HepG2 (cell line): ENCODE data around the gene TM4SF4. TPM values are rescaled to one million over a fixed set of nuclear protein-coding genes. Genes with fewer than 3 reads are reported as not detected.

Experiments used
- CC2D1A ChIP-seq: sonication (generic); formaldehyde crosslinking; IDR thresholded peaks from 2 replicates; pipeline ENCODE4 v1.8.1; 2023; ENCODE audit warnings: mild to moderate bottlenecking, missing genetic modification reagents
- DR1 ChIP-seq: sonication (generic); formaldehyde crosslinking; IDR thresholded peaks from 2 replicates; pipeline ENCODE4 v1.8.0; 2021; ENCODE audit warnings: mild to moderate bottlenecking, missing genetic modification reagents, inconsistent platforms
- ETV6 ChIP-seq: sonication (generic); formaldehyde crosslinking; conservative IDR thresholded peaks from 2 replicates; pipeline ENCODE4 v1.4.0; 2020; ENCODE audit warnings: missing genetic modification reagents
- HNF4A ChIP-seq: sonication (generic); formaldehyde crosslinking; IDR thresholded peaks from 2 replicates; pipeline ENCODE4 v1.4.0; 2020; ENCODE audit warnings: missing genetic modification reagents
- KDM5A ChIP-seq: fragments of 200-600 bp; sonication (generic); IDR thresholded peaks from 2 replicates; pipeline ENCODE4 v1.7.0; 2018; ENCODE audit warnings: antibody characterized with exemption, mild to moderate bottlenecking, low read length, borderline replicate concordance
- NFRKB ChIP-seq: fragments of 450-650 bp; IDR thresholded peaks from 2 replicates; pipeline ENCODE4 v1.6.1; 2017
- PCBP1 ChIP-seq: fragments of 200-400 bp; formaldehyde crosslinking; IDR thresholded peaks from 2 replicates; pipeline ENCODE4 v1.6.1; 2017; ENCODE audit warnings: mild to moderate bottlenecking, low read depth, low read length, borderline replicate concordance
- WIZ ChIP-seq: sonication (generic); formaldehyde crosslinking; IDR thresholded peaks from 2 replicates; pipeline ENCODE4 v1.5.1; 2020; ENCODE audit warnings: mild to moderate bottlenecking, missing genetic modification reagents
- ZBTB1 ChIP-seq: sonication (generic); formaldehyde crosslinking; IDR thresholded peaks from 2 replicates; pipeline ENCODE4 v1.4.0; 2020; ENCODE audit warnings: missing genetic modification reagents, borderline replicate concordance
- ZNF205 ChIP-seq: IDR thresholded peaks from 2 replicates; pipeline ENCODE4 v1.6.1; 2018; ENCODE audit warnings: missing biosample characterization, missing genetic modification reagents
- ZNF251 ChIP-seq: sonication (generic); formaldehyde crosslinking; IDR thresholded peaks from 2 replicates; pipeline ENCODE4 v1.9.0; 2021; ENCODE audit warnings: mild to moderate bottlenecking, missing genetic modification reagents
- ZNF274 ChIP-seq: sonication (generic); formaldehyde crosslinking; IDR thresholded peaks from 2 replicates; pipeline ENCODE4 v1.5.1; 2020; ENCODE audit warnings: mild to moderate bottlenecking, missing genetic modification reagents
- ZNF772 ChIP-seq: sonication (generic); formaldehyde crosslinking; IDR thresholded peaks from 2 replicates; pipeline ENCODE4 v1.5.0; 2020; ENCODE audit warnings: mild to moderate bottlenecking, missing genetic modification reagents
- ZNF788 ChIP-seq: sonication (generic); formaldehyde crosslinking; IDR thresholded peaks from 2 replicates; pipeline ENCODE4 v1.5.0; 2020; ENCODE audit warnings: mild to moderate bottlenecking, missing genetic modification reagents, borderline replicate concordance
- ZZZ3 ChIP-seq: sonication (generic); formaldehyde crosslinking; IDR thresholded peaks from 2 replicates; pipeline ENCODE4 v1.4.0; 2020; ENCODE audit warnings: missing genetic modification reagents, mild to moderate bottlenecking, borderline replicate concordance
- polyA plus RNA-seq, 8 experiments: library from polyadenylated mRNA; depleted of rRNA in 3 of 8; stranded (reverse) in 7 of 8; unstranded in 1 of 8; fragments of >200 nt; fragmentation: Illumina TruSeq in 4 of 8; extraction: Trizol in 4 of 8; gene quantifications; 2 replicates each; pipeline versions ENCODE4 v1.2.1 to v1.2.3, GENCODE V29; 2011 to 2016; ENCODE audit warnings: low read depth in 4 of 8, missing spikeins in 1 of 8, mixed read lengths in 1 of 8; ENCODE audit not compliant: insufficient read depth in 1 of 8
- total RNA-seq, 5 experiments: library from RNA; depleted of rRNA; stranded (reverse); fragments of >200 nt; fragmentation: Illumina TruSeq; extraction: Trizol; gene quantifications; 2 replicates each; pipeline ENCODE4 v1.2.3, GENCODE V29; 2016; ENCODE audit warnings: low read depth in 1 of 5
- TF ChIP-seq, protein P1 (sequence below): sonication (generic); formaldehyde crosslinking; IDR thresholded peaks from 2 replicates; pipeline ENCODE4 v1.9.0; 2022; ENCODE audit warnings: low read depth, missing genetic modification reagents
- TF ChIP-seq, protein P2 (sequence below): IDR thresholded peaks from 2 replicates; pipeline ENCODE4 v1.6.1; 2016; ENCODE audit warnings: low read depth, control low read depth
- TF ChIP-seq, protein P3 (sequence below): sonication (generic); formaldehyde crosslinking; IDR thresholded peaks from 2 replicates; pipeline ENCODE4 v1.8.0; 2022; ENCODE audit warnings: mild to moderate bottlenecking, missing genetic modification reagents, moderate library complexity
- TF ChIP-seq, protein P4 (sequence below): sonication (generic); formaldehyde crosslinking; conservative IDR thresholded peaks from 2 replicates; pipeline ENCODE4 v1.4.0; 2020; ENCODE audit warnings: missing genetic modification reagents
- TF ChIP-seq, protein P5 (sequence below): sonication (generic); formaldehyde crosslinking; IDR thresholded peaks from 2 replicates; pipeline ENCODE4 v1.4.0; 2020; ENCODE audit warnings: missing genetic modification reagents
- TF ChIP-seq, protein P6 (sequence below): IDR thresholded peaks from 2 replicates; pipeline ENCODE4 v1.6.1; 2016; ENCODE audit warnings: missing compliant biosample characterization, missing genetic modification reagents, borderline replicate concordance

The TM4SF4 gene
- total and polyA plus RNA-seq, 2 of the 13 experiments (the other 11 are each of a cell fraction or from before 2014, with no cell fraction given), result 0.63 to 0.95 TPM

DNA sequence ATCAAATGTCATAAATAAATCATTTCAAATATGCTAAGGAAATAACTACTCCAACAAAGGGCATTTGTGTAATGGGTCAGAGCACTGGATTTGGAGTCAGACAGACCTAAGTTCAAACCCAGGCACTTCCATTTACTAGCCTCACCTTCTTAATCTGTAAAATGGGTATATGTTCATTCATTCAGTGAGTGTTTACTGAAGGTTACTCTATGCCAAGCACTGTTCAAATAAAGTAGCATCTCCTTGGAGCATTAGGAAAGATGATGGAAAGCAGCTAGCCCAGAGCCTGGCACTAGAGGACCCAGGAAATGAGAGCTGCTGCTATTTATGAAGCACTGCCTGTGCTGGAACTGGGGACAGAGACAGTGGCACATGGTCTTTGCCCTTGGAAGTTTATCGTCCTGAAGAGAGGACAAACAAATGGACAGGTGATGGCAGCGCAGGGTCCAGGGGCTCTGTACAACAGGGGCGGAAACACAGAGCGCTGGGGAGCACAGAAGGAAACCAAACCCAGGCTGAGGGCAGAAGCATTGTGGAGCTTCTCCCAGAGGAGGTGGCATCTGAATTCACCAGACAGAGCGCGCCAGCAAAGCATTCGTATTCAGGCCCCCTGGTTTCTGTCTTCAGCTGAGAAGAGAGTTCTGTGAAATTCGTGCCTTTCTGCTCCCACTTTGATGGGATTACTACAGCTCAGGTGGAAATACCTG is 19.0 kb downstream of the TM4SF4 start (continued):
- TF ChIP-seq, protein P1, sequence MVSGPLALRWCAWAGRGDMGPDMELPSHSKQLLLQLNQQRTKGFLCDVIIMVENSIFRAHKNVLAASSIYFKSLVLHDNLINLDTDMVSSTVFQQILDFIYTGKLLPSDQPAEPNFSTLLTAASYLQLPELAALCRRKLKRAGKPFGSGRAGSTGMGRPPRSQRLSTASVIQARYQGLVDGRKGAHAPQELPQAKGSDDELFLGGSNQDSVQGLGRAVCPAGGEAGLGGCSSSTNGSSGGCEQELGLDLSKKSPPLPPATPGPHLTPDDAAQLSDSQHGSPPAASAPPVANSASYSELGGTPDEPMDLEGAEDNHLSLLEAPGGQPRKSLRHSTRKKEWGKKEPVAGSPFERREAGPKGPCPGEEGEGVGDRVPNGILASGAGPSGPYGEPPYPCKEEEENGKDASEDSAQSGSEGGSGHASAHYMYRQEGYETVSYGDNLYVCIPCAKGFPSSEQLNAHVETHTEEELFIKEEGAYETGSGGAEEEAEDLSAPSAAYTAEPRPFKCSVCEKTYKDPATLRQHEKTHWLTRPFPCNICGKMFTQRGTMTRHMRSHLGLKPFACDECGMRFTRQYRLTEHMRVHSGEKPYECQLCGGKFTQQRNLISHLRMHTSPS (CRISPR knock-in tag), result peak; percentile 85
- TF ChIP-seq, protein P2, sequence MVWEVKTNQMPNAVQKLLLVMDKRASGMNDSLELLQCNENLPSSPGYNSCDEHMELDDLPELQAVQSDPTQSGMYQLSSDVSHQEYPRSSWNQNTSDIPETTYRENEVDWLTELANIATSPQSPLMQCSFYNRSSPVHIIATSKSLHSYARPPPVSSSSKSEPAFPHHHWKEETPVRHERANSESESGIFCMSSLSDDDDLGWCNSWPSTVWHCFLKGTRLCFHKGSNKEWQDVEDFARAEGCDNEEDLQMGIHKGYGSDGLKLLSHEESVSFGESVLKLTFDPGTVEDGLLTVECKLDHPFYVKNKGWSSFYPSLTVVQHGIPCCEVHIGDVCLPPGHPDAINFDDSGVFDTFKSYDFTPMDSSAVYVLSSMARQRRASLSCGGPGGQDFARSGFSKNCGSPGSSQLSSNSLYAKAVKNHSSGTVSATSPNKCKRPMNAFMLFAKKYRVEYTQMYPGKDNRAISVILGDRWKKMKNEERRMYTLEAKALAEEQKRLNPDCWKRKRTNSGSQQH (CRISPR knock-in tag), result no peak
- peak; percentile 92 for TF ChIP-seq HNF4A (CRISPR knock-in tag)
- TF ChIP-seq, protein P3, sequence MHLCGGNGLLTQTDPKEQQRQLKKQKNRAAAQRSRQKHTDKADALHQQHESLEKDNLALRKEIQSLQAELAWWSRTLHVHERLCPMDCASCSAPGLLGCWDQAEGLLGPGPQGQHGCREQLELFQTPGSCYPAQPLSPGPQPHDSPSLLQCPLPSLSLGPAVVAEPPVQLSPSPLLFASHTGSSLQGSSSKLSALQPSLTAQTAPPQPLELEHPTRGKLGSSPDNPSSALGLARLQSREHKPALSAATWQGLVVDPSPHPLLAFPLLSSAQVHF, result no peak
- TF ChIP-seq ZNF274 (CRISPR knock-in tag), result no peak
- TF ChIP-seq ZNF788 (CRISPR knock-in tag), result peak; percentile 75; the same call in 1 of the 2 replicates
- no peak for TF ChIP-seq NFRKB
- TF ChIP-seq KDM5A, result no peak
- TF ChIP-seq DR1 (CRISPR knock-in tag), result peak; percentile 24; the same call in 1 of the 2 replicates
- TF ChIP-seq ZBTB1 (CRISPR knock-in tag), result no peak
- peak; percentile 75; the same call in 1 of the 2 replicates for TF ChIP-seq ZNF772
- TF ChIP-seq, protein P4, sequence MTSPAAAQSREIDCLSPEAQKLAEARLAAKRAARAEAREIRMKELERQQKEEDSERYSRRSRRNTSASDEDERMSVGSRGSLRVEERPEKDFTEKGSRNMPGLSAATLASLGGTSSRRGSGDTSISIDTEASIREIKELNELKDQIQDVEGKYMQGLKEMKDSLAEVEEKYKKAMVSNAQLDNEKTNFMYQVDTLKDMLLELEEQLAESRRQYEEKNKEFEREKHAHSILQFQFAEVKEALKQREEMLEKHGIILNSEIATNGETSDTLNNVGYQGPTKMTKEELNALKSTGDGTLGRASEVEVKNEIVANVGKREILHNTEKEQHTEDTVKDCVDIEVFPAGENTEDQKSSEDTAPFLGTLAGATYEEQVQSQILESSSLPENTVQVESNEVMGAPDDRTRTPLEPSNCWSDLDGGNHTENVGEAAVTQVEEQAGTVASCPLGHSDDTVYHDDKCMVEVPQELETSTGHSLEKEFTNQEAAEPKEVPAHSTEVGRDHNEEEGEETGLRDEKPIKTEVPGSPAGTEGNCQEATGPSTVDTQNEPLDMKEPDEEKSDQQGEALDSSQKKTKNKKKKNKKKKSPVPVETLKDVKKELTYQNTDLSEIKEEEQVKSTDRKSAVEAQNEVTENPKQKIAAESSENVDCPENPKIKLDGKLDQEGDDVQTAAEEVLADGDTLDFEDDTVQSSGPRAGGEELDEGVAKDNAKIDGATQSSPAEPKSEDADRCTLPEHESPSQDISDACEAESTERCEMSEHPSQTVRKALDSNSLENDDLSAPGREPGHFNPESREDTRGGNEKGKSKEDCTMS (CRISPR knock-in tag), result no peak
- no peak for TF ChIP-seq PCBP1
- TF ChIP-seq ZNF251 (CRISPR knock-in tag), result no peak
- TF ChIP-seq CC2D1A (CRISPR knock-in tag), result no peak
- no peak for TF ChIP-seq ETV6 (CRISPR knock-in tag)
- TF ChIP-seq, protein P5, sequence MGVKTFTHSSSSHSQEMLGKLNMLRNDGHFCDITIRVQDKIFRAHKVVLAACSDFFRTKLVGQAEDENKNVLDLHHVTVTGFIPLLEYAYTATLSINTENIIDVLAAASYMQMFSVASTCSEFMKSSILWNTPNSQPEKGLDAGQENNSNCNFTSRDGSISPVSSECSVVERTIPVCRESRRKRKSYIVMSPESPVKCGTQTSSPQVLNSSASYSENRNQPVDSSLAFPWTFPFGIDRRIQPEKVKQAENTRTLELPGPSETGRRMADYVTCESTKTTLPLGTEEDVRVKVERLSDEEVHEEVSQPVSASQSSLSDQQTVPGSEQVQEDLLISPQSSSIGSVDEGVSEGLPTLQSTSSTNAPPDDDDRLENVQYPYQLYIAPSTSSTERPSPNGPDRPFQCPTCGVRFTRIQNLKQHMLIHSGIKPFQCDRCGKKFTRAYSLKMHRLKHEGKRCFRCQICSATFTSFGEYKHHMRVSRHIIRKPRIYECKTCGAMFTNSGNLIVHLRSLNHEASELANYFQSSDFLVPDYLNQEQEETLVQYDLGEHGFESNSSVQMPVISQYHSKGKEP (CRISPR knock-in tag), result no peak
- TF ChIP-seq WIZ (CRISPR knock-in tag), result no peak; the same call in 1 of the 2 replicates
- TF ChIP-seq ZNF205 (CRISPR knock-in tag), result peak; percentile 60; the same call in 1 of the 2 replicates
- TF ChIP-seq, protein P6, sequence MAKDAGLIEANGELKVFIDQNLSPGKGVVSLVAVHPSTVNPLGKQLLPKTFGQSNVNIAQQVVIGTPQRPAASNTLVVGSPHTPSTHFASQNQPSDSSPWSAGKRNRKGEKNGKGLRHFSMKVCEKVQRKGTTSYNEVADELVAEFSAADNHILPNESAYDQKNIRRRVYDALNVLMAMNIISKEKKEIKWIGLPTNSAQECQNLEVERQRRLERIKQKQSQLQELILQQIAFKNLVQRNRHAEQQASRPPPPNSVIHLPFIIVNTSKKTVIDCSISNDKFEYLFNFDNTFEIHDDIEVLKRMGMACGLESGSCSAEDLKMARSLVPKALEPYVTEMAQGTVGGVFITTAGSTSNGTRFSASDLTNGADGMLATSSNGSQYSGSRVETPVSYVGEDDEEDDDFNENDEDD (CRISPR knock-in tag), result no peak; the same call in 1 of the 2 replicates
- TF ChIP-seq ZZZ3, result no peak
